SK-N-SH (cell line): Measurements from ENCODE around the gene MRPS11. TPM values are rescaled to one million over a fixed set of nuclear protein-coding genes. Genes with fewer than 3 reads are reported as not detected.

Experiments used
- CTCF ChIA-PET: fragments of 300-600, 350-600 bp; formaldehyde crosslinking; extraction: SDS; loops from one replicate; lab custom pipeline; 2021; lab: Yijun Ruan, JAX
- POLR2A ChIA-PET: fragments of 350-600 bp; sonication (Branson Sonifier 250); formaldehyde crosslinking; extraction: SDS; loops from one replicate; lab custom pipeline; 2020; ENCODE audit warnings: antibody characterized with exemption, inconsistent platforms; lab: Yijun Ruan, JAX
- DNase-seq: peaks from one replicate; pipeline ENCODE4 v3.0.0; 2012
- H2AFZ ChIP-seq: fragments of 200-600 bp; sonication (generic); 2 replicates; pipeline ENCODE4 v1.8.1; 2016; ENCODE audit warnings: antibody characterized with exemption, mild to moderate bottlenecking, low read depth
- H3F3A ChIP-seq: fragments of 200-600 bp; sonication (generic); replicated peaks from 2 replicates; pipeline ENCODE3; 2016; ENCODE audit warnings: antibody characterized with exemption, mild to moderate bottlenecking; ENCODE audit not compliant: insufficient read depth
- H3K27ac ChIP-seq, 2 experiments: fragments of 200-500 bp in 1 of 2; fragments of 200-600 bp in 1 of 2; sonication (Bioruptor generic) in 1 of 2; sonication (generic), shearing (Covaris generic) in 1 of 2; 2 replicates each; pipeline versions ENCODE4 v1.5.1 to v1.6.1; 2014 to 2016; ENCODE audit warnings: low read depth in 2 of 2, inconsistent platforms in 1 of 2, low read length in 1 of 2, mild to moderate bottlenecking in 1 of 2, mixed read lengths in 1 of 2
- H3K27me3 ChIP-seq: fragments of 200-600 bp; sonication (generic), shearing (Covaris generic); 2 replicates; pipeline ENCODE4 v1.6.1; 2016; ENCODE audit warnings: mixed run types; ENCODE audit not compliant: insufficient read depth
- H3K36me3 ChIP-seq, 2 experiments: fragments of 200-500 bp in 1 of 2; fragments of 200-600 bp in 1 of 2; sonication (Bioruptor generic) in 1 of 2; sonication (generic) in 1 of 2; replicated peaks in 1 of 2; 2 replicates each; pipeline versions ENCODE3 to v1.5.1; 2014 to 2016; ENCODE audit warnings: low read length in 1 of 2, mild to moderate bottlenecking in 1 of 2; ENCODE audit not compliant: insufficient read depth in 2 of 2, control insufficient read depth in 1 of 2
- H3K4me1 ChIP-seq, 2 experiments: fragments of 200-500 bp in 1 of 2; fragments of 200-600 bp in 1 of 2; sonication (Bioruptor generic) in 1 of 2; sonication (generic), shearing (Covaris generic) in 1 of 2; 2 replicates each; pipeline versions ENCODE4 v1.5.1 to v1.6.1; 2014 to 2016; ENCODE audit warnings: low read depth in 1 of 2, low read length in 1 of 2, mixed run types in 1 of 2; ENCODE audit not compliant: insufficient read depth in 2 of 2, control insufficient read depth in 1 of 2
- H3K4me2 ChIP-seq: fragments of 200-600 bp; sonication (generic), shearing (Covaris generic); 2 replicates; pipeline ENCODE4 v1.6.1; 2017; ENCODE audit warnings: mixed run types
- H3K4me3 ChIP-seq, 2 experiments: fragments of 200-500 bp in 1 of 2; fragments of 200-600 bp in 1 of 2; sonication (Bioruptor generic) in 1 of 2; sonication (generic), shearing (Covaris generic) in 1 of 2; 2 replicates each; pipeline versions ENCODE4 v1.5.1 to v1.8.1; 2014 to 2016; ENCODE audit warnings: low read depth in 2 of 2, inconsistent platforms in 1 of 2, low read length in 1 of 2, mild to moderate bottlenecking in 1 of 2, mixed read lengths in 1 of 2, moderate library complexity in 1 of 2
- H3K79me2 ChIP-seq: fragments of 200-600 bp; sonication (generic); 2 replicates; pipeline ENCODE4 v1.8.1; 2017; ENCODE audit warnings: mild to moderate bottlenecking; ENCODE audit not compliant: insufficient read depth
- H3K9ac ChIP-seq: fragments of 200-600 bp; sonication (generic); 2 replicates; pipeline ENCODE4 v1.6.1; 2017; ENCODE audit warnings: mixed run types
- H3K9me2 ChIP-seq: fragments of 200-600 bp; sonication (generic); 2 replicates; pipeline ENCODE4 v1.6.1; 2017; ENCODE audit warnings: mixed run types
- H3K9me3 ChIP-seq: fragments of 200-600 bp; sonication (generic); 2 replicates; pipeline ENCODE4 v1.6.1; 2017; ENCODE audit warnings: mixed run types, mild to moderate bottlenecking, moderate library complexity
- H4K20me1 ChIP-seq: fragments of 200-600 bp; sonication (generic); 2 replicates; pipeline ENCODE4 v1.6.1; 2017; ENCODE audit warnings: mild to moderate bottlenecking, mixed run types; ENCODE audit not compliant: insufficient read depth
- GABPA ChIP-seq: IDR thresholded peaks from 2 replicates; pipeline ENCODE4 v1.4.0; 2012; ENCODE audit warnings: low read depth, mild to moderate bottlenecking
- GATA2 ChIP-seq: sonication (generic); formaldehyde crosslinking; IDR thresholded peaks from 2 replicates; pipeline ENCODE4 v1.5.0; 2020; ENCODE audit warnings: mild to moderate bottlenecking, missing genetic modification reagents
- MEF2A ChIP-seq: IDR thresholded peaks from 2 replicates; pipeline ENCODE4 v1.4.0; 2012; ENCODE audit warnings: low read depth, borderline replicate concordance
- MXI1 ChIP-seq: IDR thresholded peaks from 2 replicates; pipeline ENCODE4 v1.6.1; 2012; ENCODE audit warnings: mild to moderate bottlenecking, low read depth, low read length, improper control_type of control experiment
- NRF1 ChIP-seq: IDR thresholded peaks from 2 replicates; pipeline ENCODE4 v1.6.1; 2012; ENCODE audit warnings: low read depth, mild to moderate bottlenecking, low read length
- RAD21 ChIP-seq: IDR thresholded peaks from 2 replicates; pipeline ENCODE4 v1.6.1; 2012; ENCODE audit warnings: mild to moderate bottlenecking, low read length
- RCOR1 ChIP-seq: fragments of 150-350 bp; IDR thresholded peaks from 2 replicates; pipeline ENCODE4 v1.6.1; 2017; ENCODE audit warnings: antibody characterized with exemption, low read length
- RFX5 ChIP-seq: IDR thresholded peaks from 2 replicates; pipeline ENCODE4 v1.6.1; 2012; ENCODE audit warnings: mild to moderate bottlenecking, improper control_type of control experiment, low read length
- SIN3A ChIP-seq: IDR thresholded peaks from 2 replicates; pipeline ENCODE4 v1.6.1; 2012; ENCODE audit warnings: low read depth, mild to moderate bottlenecking, low read length, moderate library complexity, borderline replicate concordance
- TCF12 ChIP-seq: IDR thresholded peaks from 2 replicates; pipeline ENCODE4 v1.4.0; 2012
- TEAD4 ChIP-seq: IDR thresholded peaks from 2 replicates; pipeline ENCODE4 v1.4.0; 2012; ENCODE audit warnings: mild to moderate bottlenecking, borderline replicate concordance; ENCODE audit not compliant: insufficient read depth
- YY1 ChIP-seq: IDR thresholded peaks from 2 replicates; pipeline ENCODE4 v1.4.0; 2012; ENCODE audit warnings: low read depth, mild to moderate bottlenecking
- WGBS: methylation state at CpG from one replicate; pipeline ENCODE4 v1.1.6; 2017; ENCODE audit warnings: low lambda C conversion rate; 5-methylcytosine and 5-hydroxymethylcytosine counted together
- polyA plus RNA-seq, 3 experiments: library from polyadenylated mRNA; depleted of rRNA; stranded (reverse); fragments of >200 nt; gene quantifications; 2 replicates each; pipeline ENCODE4 v1.2.3, GENCODE V29; 2012
- TF ChIP-seq, protein P1 (sequence below): IDR thresholded peaks from 2 replicates; pipeline ENCODE4 v1.6.1; 2012; ENCODE audit warnings: mild to moderate bottlenecking, low read depth, low read length, moderate library complexity
- TF ChIP-seq, protein P2 (sequence below): fragments of 150-350 bp; IDR thresholded peaks from 2 replicates; pipeline ENCODE4 v1.6.1; 2016; ENCODE audit warnings: mild to moderate bottlenecking, low read depth, low read length
- TF ChIP-seq, protein P3 (sequence below): IDR thresholded peaks from 2 replicates; pipeline ENCODE4 v1.4.0; 2012; ENCODE audit warnings: low read depth, borderline replicate concordance
- TF ChIP-seq, protein P4 (sequence below): IDR thresholded peaks from 2 replicates; pipeline ENCODE4; 2012
- TF ChIP-seq, protein P5 (sequence below): fragments of 200-600 bp; sonication (generic); IDR thresholded peaks from 2 replicates; pipeline ENCODE4 v1.6.1; 2017; ENCODE audit warnings: antibody characterized with exemption, mild to moderate bottlenecking, moderate library complexity

MRPS11 gene
- polyA plus RNA-seq, 1 of the 3 experiments (the other 2 are of a cell fraction), result 101 TPM

DNA sequence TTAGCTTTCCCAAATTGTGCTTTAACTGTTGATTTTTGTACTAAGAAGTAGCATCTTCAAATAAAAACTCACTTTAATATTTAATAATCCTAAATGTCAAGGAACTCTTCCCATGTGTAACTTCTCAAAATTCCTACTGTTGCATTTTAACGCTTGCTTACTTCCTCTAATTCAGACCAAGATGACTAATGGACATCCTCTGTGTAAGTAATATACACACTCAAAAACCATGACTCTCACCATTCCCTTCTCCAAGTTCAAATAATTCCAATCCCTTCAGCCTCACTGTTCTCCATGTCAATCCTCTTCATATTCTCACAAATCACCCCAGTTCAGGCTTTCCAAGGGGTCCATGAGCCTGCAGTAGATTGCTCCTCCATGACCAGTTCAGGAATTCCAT, 13.3 kb upstream of the MRPS11 start:
- no peak overlapping the region for H3K4me2 ChIP-seq
- ChIA-PET POLR2A (no interaction called here), CTCF (interaction anchor here (0.6 to 10.3 kb wide), 28 partner anchors 8 to 1830 kb away, joined by 3 to 195 read pairs (median 4); partner anchors contain the start of genes MRPL46, MRPS11 and NTRK3)
- no peak overlapping the region for H2AFZ ChIP-seq
- peaks cover 10 to 13% of the 10 kb centered on the region in 2 experiments for H3K36me3 ChIP-seq
- H3F3A ChIP-seq, result no peaks in the 10 kb centered on the region
- H3K79me2 ChIP-seq, result no peaks in the 10 kb centered on the region
- no peak overlapping the region for H3K27ac ChIP-seq
- H3K9ac ChIP-seq, result no peak overlapping the region
- no peak overlapping the region for H3K4me3 ChIP-seq
- no peaks in the 10 kb centered on the region for H3K9me2 ChIP-seq
- no peak for DNase-seq
- H4K20me1 ChIP-seq, result no peaks in the 10 kb centered on the region
- TF ChIP-seq GATA2 (CRISPR knock-in tag) (no peak), MEF2A (no peak), NRF1 (no peak), TEAD4 (no peak), RAD21 (no peak), GABPA (no peak), TCF12 (no peak), MXI1 (no peak), SIN3A (no peak), RFX5 (no peak), RCOR1 (no peak), YY1 (no peak)
- TF ChIP-seq, protein P1, sequence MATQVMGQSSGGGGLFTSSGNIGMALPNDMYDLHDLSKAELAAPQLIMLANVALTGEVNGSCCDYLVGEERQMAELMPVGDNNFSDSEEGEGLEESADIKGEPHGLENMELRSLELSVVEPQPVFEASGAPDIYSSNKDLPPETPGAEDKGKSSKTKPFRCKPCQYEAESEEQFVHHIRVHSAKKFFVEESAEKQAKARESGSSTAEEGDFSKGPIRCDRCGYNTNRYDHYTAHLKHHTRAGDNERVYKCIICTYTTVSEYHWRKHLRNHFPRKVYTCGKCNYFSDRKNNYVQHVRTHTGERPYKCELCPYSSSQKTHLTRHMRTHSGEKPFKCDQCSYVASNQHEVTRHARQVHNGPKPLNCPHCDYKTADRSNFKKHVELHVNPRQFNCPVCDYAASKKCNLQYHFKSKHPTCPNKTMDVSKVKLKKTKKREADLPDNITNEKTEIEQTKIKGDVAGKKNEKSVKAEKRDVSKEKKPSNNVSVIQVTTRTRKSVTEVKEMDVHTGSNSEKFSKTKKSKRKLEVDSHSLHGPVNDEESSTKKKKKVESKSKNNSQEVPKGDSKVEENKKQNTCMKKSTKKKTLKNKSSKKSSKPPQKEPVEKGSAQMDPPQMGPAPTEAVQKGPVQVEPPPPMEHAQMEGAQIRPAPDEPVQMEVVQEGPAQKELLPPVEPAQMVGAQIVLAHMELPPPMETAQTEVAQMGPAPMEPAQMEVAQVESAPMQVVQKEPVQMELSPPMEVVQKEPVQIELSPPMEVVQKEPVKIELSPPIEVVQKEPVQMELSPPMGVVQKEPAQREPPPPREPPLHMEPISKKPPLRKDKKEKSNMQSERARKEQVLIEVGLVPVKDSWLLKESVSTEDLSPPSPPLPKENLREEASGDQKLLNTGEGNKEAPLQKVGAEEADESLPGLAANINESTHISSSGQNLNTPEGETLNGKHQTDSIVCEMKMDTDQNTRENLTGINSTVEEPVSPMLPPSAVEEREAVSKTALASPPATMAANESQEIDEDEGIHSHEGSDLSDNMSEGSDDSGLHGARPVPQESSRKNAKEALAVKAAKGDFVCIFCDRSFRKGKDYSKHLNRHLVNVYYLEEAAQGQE, result no peak
- TF ChIP-seq, protein P2, sequence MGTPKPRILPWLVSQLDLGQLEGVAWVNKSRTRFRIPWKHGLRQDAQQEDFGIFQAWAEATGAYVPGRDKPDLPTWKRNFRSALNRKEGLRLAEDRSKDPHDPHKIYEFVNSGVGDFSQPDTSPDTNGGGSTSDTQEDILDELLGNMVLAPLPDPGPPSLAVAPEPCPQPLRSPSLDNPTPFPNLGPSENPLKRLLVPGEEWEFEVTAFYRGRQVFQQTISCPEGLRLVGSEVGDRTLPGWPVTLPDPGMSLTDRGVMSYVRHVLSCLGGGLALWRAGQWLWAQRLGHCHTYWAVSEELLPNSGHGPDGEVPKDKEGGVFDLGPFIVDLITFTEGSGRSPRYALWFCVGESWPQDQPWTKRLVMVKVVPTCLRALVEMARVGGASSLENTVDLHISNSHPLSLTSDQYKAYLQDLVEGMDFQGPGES, result no peak
- TF ChIP-seq, protein P3, sequence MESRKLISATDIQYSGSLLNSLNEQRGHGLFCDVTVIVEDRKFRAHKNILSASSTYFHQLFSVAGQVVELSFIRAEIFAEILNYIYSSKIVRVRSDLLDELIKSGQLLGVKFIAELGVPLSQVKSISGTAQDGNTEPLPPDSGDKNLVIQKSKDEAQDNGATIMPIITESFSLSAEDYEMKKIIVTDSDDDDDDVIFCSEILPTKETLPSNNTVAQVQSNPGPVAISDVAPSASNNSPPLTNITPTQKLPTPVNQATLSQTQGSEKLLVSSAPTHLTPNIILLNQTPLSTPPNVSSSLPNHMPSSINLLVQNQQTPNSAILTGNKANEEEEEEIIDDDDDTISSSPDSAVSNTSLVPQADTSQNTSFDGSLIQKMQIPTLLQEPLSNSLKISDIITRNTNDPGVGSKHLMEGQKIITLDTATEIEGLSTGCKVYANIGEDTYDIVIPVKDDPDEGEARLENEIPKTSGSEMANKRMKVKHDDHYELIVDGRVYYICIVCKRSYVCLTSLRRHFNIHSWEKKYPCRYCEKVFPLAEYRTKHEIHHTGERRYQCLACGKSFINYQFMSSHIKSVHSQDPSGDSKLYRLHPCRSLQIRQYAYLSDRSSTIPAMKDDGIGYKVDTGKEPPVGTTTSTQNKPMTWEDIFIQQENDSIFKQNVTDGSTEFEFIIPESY, result no peak
- TF ChIP-seq, protein P4, sequence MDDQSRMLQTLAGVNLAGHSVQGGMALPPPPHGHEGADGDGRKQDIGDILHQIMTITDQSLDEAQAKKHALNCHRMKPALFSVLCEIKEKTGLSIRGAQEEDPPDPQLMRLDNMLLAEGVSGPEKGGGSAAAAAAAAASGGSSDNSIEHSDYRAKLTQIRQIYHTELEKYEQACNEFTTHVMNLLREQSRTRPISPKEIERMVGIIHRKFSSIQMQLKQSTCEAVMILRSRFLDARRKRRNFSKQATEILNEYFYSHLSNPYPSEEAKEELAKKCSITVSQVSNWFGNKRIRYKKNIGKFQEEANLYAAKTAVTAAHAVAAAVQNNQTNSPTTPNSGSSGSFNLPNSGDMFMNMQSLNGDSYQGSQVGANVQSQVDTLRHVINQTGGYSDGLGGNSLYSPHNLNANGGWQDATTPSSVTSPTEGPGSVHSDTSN, result no peak
- TF ChIP-seq, protein P5, sequence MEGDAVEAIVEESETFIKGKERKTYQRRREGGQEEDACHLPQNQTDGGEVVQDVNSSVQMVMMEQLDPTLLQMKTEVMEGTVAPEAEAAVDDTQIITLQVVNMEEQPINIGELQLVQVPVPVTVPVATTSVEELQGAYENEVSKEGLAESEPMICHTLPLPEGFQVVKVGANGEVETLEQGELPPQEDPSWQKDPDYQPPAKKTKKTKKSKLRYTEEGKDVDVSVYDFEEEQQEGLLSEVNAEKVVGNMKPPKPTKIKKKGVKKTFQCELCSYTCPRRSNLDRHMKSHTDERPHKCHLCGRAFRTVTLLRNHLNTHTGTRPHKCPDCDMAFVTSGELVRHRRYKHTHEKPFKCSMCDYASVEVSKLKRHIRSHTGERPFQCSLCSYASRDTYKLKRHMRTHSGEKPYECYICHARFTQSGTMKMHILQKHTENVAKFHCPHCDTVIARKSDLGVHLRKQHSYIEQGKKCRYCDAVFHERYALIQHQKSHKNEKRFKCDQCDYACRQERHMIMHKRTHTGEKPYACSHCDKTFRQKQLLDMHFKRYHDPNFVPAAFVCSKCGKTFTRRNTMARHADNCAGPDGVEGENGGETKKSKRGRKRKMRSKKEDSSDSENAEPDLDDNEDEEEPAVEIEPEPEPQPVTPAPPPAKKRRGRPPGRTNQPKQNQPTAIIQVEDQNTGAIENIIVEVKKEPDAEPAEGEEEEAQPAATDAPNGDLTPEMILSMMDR, result no peak
- peaks cover 0 to 21% of the 10 kb centered on the region in 2 experiments; a peak in 1 of 4 replicates for H3K4me1 ChIP-seq
- no peaks in the 10 kb centered on the region for H3K9me3 ChIP-seq
- no peaks in the 10 kb centered on the region for H3K27me3 ChIP-seq
- WGBS, result 78% methylated on average over 1 of the region's 1 CpG
